ENCODE data around the gene PATE1.

Gene PATE1

GRCh38 chr11:125720781-125721180 lies 25.3 kb upstream of the PATE1 start:
- H3K27ac ChIP-seq (ENCODE audit: low read depth, low read length), result no peak overlapping the region
- no peak overlapping the region for H3K9ac ChIP-seq (ENCODE audit: low read length)
- H3K9me3 ChIP-seq (ENCODE audit: insufficient read depth, low read length), result no peaks in the 10 kb centered on the region
- H3K4me2 ChIP-seq (ENCODE audit: low read depth, low read length, poor library complexity, severe bottlenecking), result no peak overlapping the region
- no peaks in the 10 kb centered on the region for H3K79me2 ChIP-seq (ENCODE audit: insufficient read depth, low read length)
- no peak overlapping the region for H2AFZ ChIP-seq (ENCODE audit: low read depth, low read length, severe bottlenecking)
- no peaks in the 10 kb centered on the region for H4K20me1 ChIP-seq (ENCODE audit: low read depth, low read length)
- no peaks in the 10 kb centered on the region for H3K9me2 ChIP-seq (replicated peaks; ENCODE audit: insufficient read depth, low read length)
- H3K36me3 ChIP-seq (ENCODE audit: low read length), result no peaks in the 10 kb centered on the region
- no peaks in the 10 kb centered on the region for H3F3A ChIP-seq (ENCODE audit: insufficient read depth)
- H3K4me3 ChIP-seq (ENCODE audit: insufficient read depth, low read length, poor library complexity, severe bottlenecking), result no peak overlapping the region
- no peaks in the 10 kb centered on the region for H3K27me3 ChIP-seq (ENCODE audit: low read length)
- no peak for TF ChIP-seq CTCF (IDR thresholded peaks at IDR 0.05; ENCODE audit: insufficient read depth, low read length, poor library complexity, severe bottlenecking)
- TF ChIP-seq EZH2phosphoT487 (conservative IDR thresholded peaks at IDR 0.05; ENCODE audit: low read length), result no peak

GRCh38 chr11:125724125-125724524 lies 22.0 kb upstream of the PATE1 start:
- H3K4me3 ChIP-seq (ENCODE audit: insufficient read depth, low read length, poor library complexity, severe bottlenecking), result no peak overlapping the region
- H3K9ac ChIP-seq (ENCODE audit: low read length), result no peak overlapping the region
- H3K27ac ChIP-seq (ENCODE audit: low read depth, low read length), result no peak overlapping the region
- H3K36me3 ChIP-seq (ENCODE audit: low read length), result no peaks in the 10 kb centered on the region
- no peaks in the 10 kb centered on the region for H3K9me3 ChIP-seq (ENCODE audit: insufficient read depth, low read length)
- H2AFZ ChIP-seq (ENCODE audit: low read depth, low read length, severe bottlenecking), result no peak overlapping the region
- no peaks in the 10 kb centered on the region for H4K20me1 ChIP-seq (ENCODE audit: low read depth, low read length)
- no peaks in the 10 kb centered on the region for H3F3A ChIP-seq (ENCODE audit: insufficient read depth)
- H3K27me3 ChIP-seq (ENCODE audit: low read length), result no peaks in the 10 kb centered on the region
- no peaks in the 10 kb centered on the region for H3K9me2 ChIP-seq (replicated peaks; ENCODE audit: insufficient read depth, low read length)
- H3K79me2 ChIP-seq (ENCODE audit: insufficient read depth, low read length), result no peaks in the 10 kb centered on the region
- no peak overlapping the region for H3K4me2 ChIP-seq (ENCODE audit: low read depth, low read length, poor library complexity, severe bottlenecking)
- TF ChIP-seq CTCF (IDR thresholded peaks at IDR 0.05; ENCODE audit: insufficient read depth, low read length, poor library complexity, severe bottlenecking), result no peak
- no peak for TF ChIP-seq EZH2phosphoT487 (conservative IDR thresholded peaks at IDR 0.05; ENCODE audit: low read length)

- H3K9me3 ChIP-seq (ENCODE audit: insufficient read depth, low read length), result no peaks in the 10 kb centered on the region
- no peak overlapping the region for H2AFZ ChIP-seq (ENCODE audit: low read depth, low read length, severe bottlenecking)
- H3K36me3 ChIP-seq (ENCODE audit: low read length), result no peaks in the 10 kb centered on the region
- H3K9me2 ChIP-seq (replicated peaks; ENCODE audit: insufficient read depth, low read length), result no peaks in the 10 kb centered on the region
- no peak overlapping the region for H3K4me3 ChIP-seq (ENCODE audit: insufficient read depth, low read length, poor library complexity, severe bottlenecking)
- no peaks in the 10 kb centered on the region for H3K79me2 ChIP-seq (ENCODE audit: insufficient read depth, low read length)
- no peak overlapping the region for H3K4me2 ChIP-seq (ENCODE audit: low read depth, low read length, poor library complexity, severe bottlenecking)
- H4K20me1 ChIP-seq (ENCODE audit: low read depth, low read length), result no peaks in the 10 kb centered on the region
- no peaks in the 10 kb centered on the region for H3K27me3 ChIP-seq (ENCODE audit: low read length)
- H3K9ac ChIP-seq (ENCODE audit: low read length), result no peak overlapping the region
- no peak overlapping the region for H3K27ac ChIP-seq (ENCODE audit: low read depth, low read length)
- TF ChIP-seq EZH2phosphoT487 (conservative IDR thresholded peaks at IDR 0.05; ENCODE audit: low read length) (no peak), CTCF (IDR thresholded peaks at IDR 0.05; ENCODE audit: insufficient read depth, low read length, poor library complexity, severe bottlenecking) (no peak)
- no peaks in the 10 kb centered on the region for H3F3A ChIP-seq (ENCODE audit: insufficient read depth)
Measured at GRCh38 chr11:125728969-125729368, 17.1 kb upstream of the PATE1 start.
